DMS53 (cell line): ENCODE results near the gene MAP4K1.
"Not testable (repeated sequence)": the region's sequence is repeated elsewhere in the genome, so short reads cannot be mapped to it uniquely, and the experiment has no call there.

Source experiments
- DNase-seq: peaks from one replicate; lab custom pipeline; 2025; lab: John Stamatoyannopoulos, UW

Gene MAP4K1

DNA sequence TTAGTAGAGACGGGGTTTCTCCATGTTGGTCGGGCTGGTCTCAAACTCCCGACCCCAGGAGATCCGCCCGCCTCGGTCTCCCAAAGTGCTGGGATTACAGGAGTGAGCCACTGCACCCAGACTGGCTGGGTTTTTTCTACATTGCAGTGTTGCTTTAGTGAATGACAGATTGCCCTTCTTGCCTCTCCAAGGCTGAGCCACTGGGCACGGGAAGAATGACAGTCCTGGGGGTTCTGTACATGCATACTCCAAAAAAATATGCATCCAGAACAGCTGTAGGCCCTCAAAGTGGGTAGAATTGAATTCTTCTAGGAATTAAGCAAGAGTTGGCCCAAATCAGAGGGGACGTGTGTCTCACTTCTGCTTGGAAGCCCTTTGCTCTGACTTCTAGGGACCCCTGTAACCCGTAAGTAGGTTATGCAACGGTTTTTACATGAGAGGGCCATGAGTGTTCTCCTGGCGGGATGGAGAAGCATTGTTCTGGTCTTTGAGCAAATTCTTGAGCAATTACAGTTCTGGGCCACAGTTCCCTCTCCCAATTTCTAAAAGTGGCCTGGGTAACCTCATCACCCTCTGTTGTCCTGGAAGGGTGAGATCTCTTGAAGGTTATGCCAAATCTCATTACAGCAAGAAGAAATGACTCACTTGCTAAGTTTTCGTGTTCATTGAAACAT is 33.3 kb upstream of the MAP4K1 start:
- no peak for DNase-seq

DNA sequence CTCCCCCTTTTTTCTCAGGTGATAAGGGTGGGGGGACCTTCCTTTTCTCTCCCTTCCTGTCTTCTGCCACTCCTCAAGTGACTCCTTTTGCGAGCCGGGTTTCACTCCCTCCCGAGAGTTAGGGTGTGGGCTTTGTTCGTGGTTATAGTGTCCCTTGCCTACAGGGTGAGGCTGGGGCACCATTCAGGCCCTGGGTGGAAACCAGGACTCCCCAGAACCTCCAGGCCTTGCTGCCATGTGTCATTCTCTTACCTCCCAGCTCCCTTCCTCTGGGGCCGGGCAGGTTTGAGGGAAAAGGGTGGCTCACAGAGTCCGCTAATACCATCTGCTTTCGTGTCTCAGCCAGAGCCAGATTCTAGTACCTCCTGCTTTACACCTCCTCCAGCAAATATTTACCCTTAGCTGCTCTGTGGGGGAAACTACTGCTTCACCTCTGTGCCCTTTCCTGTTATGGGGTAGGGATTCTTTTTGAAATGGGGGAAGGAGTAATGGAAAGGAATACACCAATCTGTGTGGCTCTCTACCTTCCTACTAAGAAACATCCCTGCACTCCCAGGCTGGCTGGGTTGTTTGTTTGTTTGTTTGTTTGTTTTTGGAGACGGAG is 32.5 kb upstream of the MAP4K1 start:
- DNase-seq = no peak

DNA sequence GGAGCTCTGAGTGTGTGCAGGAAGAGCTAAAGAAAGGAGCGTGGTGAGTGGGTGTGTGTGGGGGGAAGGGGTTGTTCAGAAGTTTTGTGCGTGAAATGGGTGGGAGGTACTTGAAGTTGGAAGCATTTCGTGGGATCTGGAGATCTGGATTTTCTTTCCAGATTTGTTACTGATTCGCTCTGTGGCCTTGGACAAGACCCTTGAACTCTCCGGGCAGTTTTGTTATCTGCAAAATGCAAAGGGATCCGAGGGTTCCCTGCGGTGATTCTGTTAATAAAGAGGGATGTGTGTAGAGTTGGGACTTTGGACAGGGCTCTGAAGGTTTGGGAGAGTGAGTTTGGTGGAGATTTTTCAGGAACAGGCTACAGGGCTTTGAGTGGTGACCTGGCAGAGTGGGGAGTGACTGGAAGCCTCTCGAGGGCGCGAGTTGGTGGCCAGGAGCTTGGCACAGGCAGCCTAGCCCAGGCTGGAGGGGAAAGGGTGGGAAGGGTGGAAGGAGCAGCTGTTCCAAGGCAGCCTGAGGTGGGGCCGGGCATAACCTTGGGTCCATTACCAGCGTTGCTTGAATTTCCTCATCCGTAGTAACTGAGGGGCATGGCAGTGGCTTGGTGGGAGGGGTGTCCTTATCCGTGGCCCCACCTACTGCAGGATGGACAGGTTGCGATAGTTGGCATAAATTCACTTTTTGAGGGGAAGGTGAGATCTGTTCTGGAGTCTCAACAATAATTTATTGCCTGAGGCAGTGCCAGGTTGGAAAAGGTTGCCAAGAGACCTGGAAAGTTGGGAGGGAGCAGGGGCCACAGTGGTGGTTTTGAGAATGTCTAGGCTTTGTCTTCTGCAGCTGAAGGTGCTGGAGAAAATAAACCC is 31.8 kb upstream of the MAP4K1 start:
- DNase-seq = no peak

DNA sequence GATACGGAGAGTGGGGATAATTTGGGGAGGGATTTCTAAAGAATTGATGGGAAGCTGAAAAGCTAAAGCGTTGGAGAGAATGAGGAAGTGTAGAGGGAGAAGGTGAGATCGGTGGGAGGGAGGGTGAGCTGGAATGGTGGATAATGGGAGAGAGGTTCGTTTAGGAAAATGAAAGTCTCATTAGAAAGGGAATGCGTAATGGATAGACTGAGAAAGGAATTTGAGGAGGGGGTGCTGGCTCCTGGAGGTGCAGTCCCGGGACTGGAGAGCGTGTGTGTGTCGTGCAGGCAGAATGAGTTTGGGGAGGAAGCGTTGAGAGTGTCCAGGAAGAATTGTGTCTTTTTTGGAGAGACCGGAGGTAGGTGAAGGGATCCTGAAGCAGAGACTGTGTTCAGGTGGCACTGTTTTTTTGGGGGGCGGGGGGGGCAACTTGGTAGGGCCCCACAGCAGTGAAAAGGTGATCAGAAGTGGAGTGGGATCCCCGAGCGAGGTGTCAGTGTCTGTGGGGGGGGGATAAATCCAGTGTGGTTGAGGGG is 31.1 kb upstream of the MAP4K1 start:
- DNase-seq = peak; percentile 41

DNA sequence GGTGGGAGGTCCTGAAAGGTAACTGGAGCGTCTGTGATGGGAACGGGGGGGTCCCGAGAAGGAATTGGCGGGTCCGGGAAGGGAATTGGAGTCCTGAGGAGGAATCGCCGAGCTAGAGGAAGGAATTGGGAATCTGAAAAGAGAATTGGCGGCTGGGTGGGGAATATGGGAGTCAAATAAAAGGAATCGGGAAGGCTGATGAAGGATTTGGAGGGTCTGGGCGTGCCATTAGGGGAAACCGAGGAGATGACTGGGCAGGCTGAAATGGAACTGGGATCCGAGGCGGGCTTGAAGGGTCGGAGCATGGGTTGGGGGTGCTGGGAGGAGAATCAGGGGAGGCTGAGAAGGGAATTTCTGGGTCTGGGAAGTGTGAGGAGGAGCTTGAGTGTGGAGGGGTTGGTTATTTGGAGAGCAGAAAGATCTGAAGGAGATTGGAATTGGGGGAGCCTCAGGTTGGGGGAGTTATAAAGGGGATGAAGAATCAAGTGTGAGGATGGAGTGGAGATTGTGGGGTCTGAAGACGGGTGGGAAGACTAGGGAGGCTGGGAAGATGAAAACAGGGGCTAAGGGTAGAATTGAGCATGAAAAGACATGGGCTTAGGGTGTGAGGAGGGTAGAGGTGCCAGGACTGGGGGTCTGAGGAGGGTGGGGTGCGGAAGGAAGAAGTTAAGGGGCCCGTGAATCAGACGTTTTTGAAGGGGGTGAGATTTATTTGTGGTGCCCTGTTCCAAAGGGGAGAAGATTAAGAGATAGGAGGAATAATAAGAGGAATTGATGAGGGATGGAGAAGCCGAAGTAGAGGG is 30.4 kb upstream of the MAP4K1 start:
- DNase-seq = peak; percentile 64

DNA sequence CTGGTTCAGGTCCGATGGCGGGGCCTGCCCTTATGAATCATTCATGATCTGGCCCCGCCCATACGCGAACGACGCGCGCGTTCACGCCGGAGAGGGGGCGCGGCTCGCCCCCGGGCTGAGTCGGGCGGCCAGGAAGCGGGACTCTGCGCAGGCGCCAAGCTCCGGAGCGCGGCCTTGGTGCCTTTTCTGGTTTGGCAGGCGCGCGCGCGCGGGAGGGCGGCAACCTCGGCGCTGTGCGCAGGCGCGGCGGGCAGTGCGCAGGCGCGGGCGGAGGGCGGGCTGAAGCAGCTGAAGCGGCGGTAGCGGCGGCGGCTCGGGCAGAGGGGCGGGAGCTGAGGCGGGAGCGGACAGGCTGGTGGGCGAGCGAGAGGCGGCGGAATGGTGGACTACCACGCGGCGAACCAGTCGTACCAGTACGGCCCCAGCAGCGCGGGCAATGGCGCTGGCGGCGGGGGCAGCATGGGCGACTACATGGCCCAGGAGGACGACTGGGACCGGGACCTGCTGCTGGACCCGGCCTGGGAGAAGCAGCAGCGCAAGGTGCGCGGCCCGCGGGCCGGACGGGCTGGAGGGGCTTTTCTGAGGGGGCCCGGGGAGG is 29.7 kb upstream of the MAP4K1 start, which contains the start of gene ACTN4:
Gene ACTN4, plus strand, starts transcription at position 282 of the 598 bp plus-strand sequence. Its CDS starts 97 bp downstream, at position 379.
- peak; percentile 99 for DNase-seq

DNA sequence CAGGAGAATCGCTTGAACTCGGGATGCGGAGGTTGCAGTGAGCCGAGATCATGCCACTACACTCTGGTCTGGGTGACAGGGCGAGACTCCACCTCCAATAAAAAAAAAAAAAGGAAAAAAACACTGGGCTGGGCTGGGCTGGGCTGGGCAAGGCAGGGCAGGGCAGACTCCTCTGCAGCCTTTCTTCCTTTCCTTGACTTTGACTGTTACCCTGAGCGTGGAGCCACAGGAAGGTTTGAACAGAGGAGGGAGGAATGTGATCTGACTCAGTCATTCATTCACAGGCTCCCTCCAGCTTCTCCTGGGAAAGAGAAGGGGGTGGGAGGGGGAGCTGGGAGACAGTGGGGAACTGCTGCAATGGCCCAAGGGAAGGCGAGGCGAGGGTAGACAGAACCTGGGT is 27.0 kb upstream of the MAP4K1 start:
- DNase-seq = no peak

DNA sequence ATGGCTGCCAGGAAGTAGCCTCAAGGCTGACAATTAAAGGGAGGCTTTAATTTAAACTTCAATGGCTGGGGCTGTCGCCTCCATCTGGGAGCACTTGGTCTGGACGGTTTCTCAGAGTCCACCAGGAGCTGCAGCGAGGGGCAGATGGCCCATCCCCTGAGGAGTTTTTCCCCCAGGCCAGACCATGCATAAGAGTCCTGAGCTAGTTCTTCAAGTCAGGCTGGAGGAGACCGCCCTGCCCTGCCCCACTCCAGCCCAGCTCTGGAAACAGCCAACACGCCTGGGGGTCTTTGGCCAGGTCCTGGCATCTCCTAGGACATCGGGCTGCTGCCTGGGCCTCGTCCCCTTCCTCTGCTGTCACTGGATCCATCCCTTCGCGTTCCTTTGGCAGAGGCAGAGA is 24.4 kb upstream of the MAP4K1 start:
- DNase-seq = no peak

DNA sequence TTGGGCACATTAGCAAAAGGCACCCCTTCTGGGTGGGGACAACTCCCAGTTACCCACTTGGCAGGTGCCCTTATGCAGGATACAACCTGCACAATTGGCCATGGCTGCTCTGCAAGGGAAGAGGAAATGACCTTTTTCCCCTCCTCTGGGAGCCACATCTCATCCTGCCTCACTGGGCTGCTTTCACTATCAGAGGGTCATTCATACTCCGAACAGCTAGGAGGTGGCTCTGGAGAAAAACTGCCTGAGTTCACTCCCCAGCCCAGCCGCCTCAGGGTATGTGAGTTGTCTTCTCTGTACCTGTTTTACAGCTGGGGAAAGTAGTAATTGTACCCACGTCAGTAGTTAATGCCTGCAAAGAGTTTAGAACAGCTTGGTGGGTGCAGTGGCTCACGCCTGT is 22.6 kb upstream of the MAP4K1 start:
- DNase-seq = no peak

DNA sequence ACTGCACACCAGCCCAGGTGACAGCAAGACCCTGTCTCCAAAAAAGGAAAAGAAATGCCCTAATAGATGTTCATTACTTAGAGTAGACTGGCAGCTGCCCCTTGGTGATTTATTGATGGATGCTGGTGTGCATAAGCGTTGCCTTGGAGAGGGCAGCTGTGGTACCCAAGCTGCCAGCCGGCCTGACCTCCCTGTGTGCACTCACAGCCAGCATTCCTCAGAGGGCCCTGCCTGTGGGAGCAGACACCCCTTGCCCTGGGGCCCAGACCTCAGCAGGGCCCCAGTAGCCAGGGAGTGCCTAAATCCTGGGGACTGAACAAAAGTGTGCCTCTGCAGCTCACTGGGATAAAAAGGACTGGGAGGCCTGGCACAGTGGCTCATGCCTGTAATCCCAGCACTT is 21.9 kb upstream of the MAP4K1 start:
- DNase-seq = no peak

DNA sequence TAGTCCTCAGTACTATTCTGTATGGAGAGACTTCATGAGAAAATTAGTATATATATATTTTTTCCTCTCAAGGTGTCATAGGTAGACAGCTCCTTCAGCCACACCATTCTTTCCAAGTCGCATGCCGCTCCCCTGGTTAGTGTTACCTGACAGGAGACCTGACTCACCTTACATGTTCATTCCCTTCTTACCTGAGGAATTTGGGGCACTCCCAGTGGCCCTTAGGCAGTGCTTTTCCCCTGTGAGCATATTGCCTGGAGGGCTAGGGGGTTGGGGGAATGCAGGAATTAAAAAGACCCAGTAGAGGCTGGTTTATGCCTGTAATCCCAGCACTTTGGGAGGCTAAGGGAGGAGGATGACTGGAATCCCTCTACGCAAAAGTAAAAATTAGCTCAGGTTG is 20.7 kb upstream of the MAP4K1 start:
- DNase-seq = no peak

DNA sequence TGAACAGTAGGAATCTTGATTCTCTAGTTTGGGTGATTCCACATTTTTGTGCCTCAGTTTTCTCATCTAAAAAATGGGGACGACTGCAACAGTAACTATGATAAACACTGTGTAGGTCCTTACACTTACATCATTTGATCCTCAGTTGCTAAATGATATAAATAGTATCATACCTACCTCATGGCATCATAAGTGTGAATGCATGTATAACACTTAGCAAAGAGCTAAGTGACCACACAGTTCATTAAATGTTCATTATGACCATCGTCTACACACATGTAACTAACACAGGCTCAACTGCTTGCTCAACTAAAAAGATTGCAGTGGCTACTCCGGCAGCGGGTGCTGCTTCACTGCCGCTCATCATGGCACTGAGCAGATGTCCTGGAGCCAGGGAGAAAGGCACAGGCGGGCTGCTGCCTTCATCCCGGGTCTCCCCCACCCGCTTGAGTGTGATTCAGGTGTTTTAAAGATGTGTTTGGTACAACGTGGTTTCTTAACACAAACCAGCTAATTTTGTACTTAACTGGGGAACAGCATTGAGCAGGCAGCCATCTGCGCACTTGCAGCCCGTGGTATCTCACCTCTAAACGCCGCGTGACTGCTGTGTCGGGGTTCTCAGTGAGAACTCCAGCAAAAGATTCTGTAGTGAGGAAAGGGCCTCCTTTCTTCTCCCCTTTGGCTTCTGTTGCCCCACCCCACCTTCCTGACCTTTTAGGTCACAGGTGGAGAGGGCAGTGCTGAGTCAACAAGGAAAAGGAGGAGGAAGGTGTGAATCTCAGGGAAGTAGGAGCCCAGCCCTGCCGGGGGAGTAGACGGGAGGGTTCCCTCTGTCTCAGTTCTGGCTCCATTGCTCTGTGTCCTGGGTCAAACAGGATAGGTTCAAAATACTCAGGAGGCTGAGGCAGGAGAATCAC is 18.0 kb upstream of the MAP4K1 start:
- DNase-seq = no peak

DNA sequence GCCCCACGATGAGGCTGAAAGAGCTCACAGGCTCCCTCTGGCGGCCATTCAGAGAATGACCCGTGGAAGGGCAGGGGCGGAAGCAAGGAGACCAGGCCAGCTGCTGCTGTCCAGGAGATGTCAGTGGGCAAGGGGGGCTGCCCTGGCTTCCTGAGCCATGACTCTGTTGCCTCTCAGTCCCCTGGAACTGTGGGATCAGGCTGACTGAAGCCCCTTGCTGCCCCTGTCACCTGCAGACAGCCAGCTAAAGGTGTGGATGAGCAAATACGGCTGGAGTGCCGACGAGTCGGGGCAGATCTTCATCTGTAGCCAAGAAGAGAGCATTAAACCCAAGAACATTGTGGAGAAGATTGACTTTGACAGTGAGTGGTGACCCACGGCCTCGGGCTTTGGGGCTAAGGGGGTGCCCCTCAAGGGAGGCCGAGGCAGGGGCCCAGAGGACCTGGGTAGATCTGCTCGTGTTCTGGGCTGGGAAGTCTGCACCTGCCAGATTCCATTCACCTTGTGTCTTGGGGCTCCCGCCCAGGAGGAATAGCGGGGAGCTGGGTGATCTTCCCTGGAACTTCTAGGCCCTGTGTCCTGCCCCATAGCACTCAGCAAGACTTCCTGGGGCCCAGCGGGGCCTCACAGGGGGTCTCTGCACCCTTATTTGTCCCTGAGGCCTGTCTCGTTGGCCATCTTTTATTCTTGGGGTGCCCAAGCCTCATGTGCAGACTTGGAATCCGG is 17.2 kb upstream of the MAP4K1 start:
- DNase-seq = peak; percentile 78

DNA sequence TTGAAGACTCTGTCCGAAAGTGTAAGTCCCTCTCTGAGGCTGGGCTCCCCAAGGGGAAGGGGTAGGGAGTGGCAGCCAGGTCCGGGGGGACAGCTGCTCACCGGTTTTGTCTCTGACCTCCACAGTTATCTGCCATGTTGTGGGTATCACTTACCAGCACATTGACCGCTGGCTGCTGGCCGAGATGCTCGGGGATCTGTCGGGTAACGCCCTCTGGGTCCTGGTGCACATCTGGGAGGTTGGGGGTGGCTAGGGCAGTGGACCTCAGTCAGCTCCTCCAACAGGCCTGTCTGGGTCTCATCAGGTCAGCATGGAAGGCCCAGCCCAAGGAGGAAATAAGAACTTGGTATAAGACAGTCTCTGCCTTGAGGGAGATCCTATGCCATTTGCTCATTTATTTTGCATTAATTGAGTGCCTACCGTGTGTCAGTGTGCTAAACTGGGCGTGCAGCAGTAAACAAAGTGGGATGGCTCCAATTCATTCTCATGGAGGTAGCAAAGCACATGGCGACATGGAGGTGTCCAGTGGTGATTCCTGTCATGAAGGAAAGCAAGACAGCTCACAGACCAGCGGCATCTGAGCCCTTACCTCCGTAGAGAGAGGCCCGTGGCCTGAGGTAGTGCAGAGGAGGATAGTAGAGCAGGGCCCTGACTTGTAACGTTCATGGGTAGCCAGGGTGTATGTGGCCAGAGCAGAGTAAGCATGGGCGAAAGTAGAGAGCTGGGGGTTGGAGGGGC is 14.9 kb upstream of the MAP4K1 start:
- no peak for DNase-seq

DNA sequence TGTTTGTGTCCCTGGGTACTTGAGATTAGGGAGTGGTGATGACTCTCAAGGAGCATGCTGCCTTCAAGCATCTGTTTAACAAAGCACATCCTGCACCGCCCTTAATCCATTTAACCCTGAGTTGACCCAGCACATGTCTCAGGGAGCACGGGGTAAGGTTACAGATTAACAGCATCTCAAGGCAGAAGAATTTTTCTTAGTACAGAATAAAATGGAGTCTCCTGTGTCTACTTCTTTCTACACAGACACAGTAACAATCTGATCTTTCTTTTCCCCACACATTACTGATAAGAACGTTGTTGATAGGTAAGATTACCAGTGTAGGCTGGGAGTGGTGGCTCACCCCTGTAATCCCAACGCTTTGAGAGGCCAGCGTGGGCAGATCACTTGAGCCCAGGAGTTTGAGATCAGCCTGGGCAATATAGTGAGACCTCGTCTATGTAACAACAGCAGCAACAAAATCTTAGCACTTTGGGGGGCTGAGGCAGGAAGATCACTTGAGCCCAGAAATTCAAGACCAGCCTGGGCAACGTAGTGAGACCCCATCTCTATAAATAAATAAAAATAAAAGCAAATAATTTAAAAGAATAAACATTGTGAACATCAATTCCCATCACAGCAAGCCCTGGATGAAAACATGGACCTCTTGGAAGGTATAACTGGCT is 14.2 kb upstream of the MAP4K1 start:
- not testable (repeated sequence) for DNase-seq

DNA sequence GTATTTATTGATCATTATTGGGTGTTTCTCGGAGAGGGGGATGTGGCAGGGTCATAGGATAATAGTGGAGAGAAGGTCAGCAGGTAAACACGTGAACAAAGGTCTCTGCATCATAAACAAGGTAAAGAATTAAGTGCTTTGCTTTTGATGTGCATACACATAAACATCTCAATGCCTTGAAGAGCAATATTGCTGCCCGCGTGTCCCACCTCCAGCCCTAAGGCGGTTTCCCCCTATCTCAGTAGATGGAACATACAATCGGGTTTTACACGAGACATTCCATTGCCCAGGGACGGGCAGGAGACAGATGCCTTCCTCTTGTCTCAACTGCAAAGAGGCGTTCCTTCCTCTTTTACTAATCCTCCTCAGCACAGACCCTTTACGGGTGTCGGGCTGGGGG is 13.5 kb upstream of the MAP4K1 start:
- not testable (repeated sequence) for DNase-seq

DNA sequence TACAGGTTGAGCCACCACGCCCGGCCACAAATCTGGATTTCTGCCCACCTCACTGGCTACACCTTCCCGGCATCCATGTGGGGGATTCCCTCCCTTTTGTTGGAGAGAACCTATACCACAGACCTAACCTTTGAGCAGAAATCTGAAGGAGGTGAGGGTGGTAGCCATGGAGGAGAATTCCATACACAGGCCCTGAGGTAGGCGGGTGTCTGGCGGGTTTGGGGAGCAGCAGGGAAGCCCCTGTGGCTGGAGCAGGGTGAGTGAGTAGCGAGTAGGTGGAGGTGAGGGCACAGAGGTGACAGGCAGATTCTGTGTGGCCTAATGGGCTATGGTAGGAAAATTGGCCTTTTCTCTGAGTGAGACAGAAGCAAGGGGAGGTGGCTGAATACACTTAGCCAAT is 11.8 kb upstream of the MAP4K1 start:
- no peak for DNase-seq

DNA sequence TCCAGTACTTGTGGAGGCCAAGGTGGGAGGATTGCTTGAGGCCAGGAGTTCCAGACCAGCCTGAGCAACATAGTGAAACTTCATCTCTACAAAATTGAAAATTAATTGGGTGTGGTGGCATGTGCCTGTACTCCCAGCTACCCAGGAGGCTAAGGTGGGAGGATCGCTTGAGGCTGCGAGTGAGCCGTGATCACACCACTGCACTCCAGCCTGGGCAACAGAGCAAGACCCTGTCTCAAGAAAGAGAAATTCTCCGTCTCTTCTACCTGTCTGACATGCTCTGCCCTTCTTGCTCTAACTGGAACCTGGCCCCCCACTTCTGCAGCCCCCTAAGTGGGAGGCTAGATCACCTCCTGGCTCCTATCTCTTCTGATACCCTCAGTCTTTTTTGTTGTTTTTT is 8.6 kb upstream of the MAP4K1 start:
- DNase-seq = no peak
